HepG2 (cell line): ENCODE data around the gene ENTHD1. TPM values are rescaled to one million over a fixed set of nuclear protein-coding genes. Genes with fewer than 3 reads are reported as not detected.

Experiments used
- ATAC-seq: fragments of 200-7000 bp; cut with Tn5 transposase; 3 replicates; pipeline ENCODE4 v1.9.1; 2020; ENCODE audit warnings: mild to moderate bottlenecking, moderate library complexity
- BruUV-seq: library from RNA; stranded (reverse); fragments of 400-500 nt; replicated peaks from 2 replicates; lab custom pipeline; 2021; lab: Mats Ljungman, UMichigan
- CTCF ChIA-PET: fragments of 300-600 bp; formaldehyde crosslinking; extraction: SDS; loops from one replicate; lab custom pipeline; 2021; ENCODE audit warnings: low total read pairs, inconsistent platforms, low intra/inter-chr PET ratio; lab: Yijun Ruan, JAX
- POLR2A ChIA-PET: fragments of 350-600 bp; sonication (Branson Sonifier 250); formaldehyde crosslinking; loops from one replicate; lab custom pipeline; 2020; ENCODE audit warnings: antibody characterized with exemption, inconsistent platforms; lab: Yijun Ruan, JAX
- DNase-seq: peaks from one replicate; pipeline ENCODE4 v3.0.0-alpha.2; 2015; ENCODE audit warnings: low spot score
- FAIRE-seq: peaks from 3 replicates; lab custom pipeline; 2011; peaks lifted over from hg19 to GRCh38; lab: Jason Lieb, UNC
- H2AFZ ChIP-seq: one replicate; pipeline ENCODE4 v1.6.1; 2011; ENCODE audit warnings: low read length, inconsistent platforms
- H3K27ac ChIP-seq: fragments of 300-600 bp; 3 replicates; pipeline ENCODE4 v1.8.0; 2011; ENCODE audit warnings: mixed run types, mild to moderate bottlenecking, mixed read lengths, low read length, inconsistent platforms; ENCODE audit not compliant: insufficient read depth; ENCODE audit errors: extremely low read length
- H3K27me3 ChIP-seq, 2 experiments: fragments of 200-600 bp in 1 of 2; 2 replicates in 1 of 2; 3 replicates in 1 of 2; pipeline versions ENCODE4 v1.6.0 to v1.8.0; 2011; ENCODE audit warnings: low read length in 2 of 2, mild to moderate bottlenecking in 2 of 2, moderate library complexity in 2 of 2, inconsistent platforms in 1 of 2; ENCODE audit not compliant: insufficient read depth in 2 of 2, control insufficient read depth in 1 of 2
- H3K36me3 ChIP-seq, 2 experiments: fragments of 200-600 bp in 1 of 2; replicated peaks in 1 of 2; 2 replicates in 1 of 2; 3 replicates in 1 of 2; pipeline versions ENCODE4 v1.5.1 to v1.8.0; 2011; ENCODE audit warnings: low read length in 2 of 2, inconsistent platforms in 1 of 2; ENCODE audit not compliant: insufficient read depth in 2 of 2, control insufficient read depth in 1 of 2
- H3K4me1 ChIP-seq: 2 replicates; pipeline ENCODE4 v1.5.1; 2012; ENCODE audit warnings: low read length, inconsistent platforms; ENCODE audit not compliant: insufficient read depth
- H3K4me2 ChIP-seq: 2 replicates; pipeline ENCODE4 v1.6.0; 2011; ENCODE audit warnings: low read depth, low read length, inconsistent platforms
- H3K4me3 ChIP-seq, 3 experiments: fragments of 200-600 bp in 1 of 3; sonication (generic), shearing (Covaris generic) in 1 of 3; replicated peaks in 1 of 3; 2 replicates each; pipeline ENCODE4 v1.5.1; 2011 to 2016; ENCODE audit warnings: low read length in 3 of 3, inconsistent platforms in 2 of 3, low read depth in 2 of 3, mild to moderate bottlenecking in 2 of 3, control low read depth in 1 of 3, mixed read lengths in 1 of 3; ENCODE audit not compliant: insufficient read depth in 1 of 3
- H3K79me2 ChIP-seq: one replicate; pipeline ENCODE4 v1.6.1; 2011; ENCODE audit warnings: low read length, inconsistent platforms; ENCODE audit not compliant: insufficient read depth
- H3K9ac ChIP-seq: 2 replicates; pipeline ENCODE4 v1.6.0; 2011; ENCODE audit warnings: mild to moderate bottlenecking, low read depth, low read length, inconsistent platforms; ENCODE audit not compliant: insufficient read depth
- H3K9me3 ChIP-seq: 2 replicates; pipeline ENCODE4 v1.5.1; 2012; ENCODE audit warnings: mild to moderate bottlenecking, low read length
- H4K20me1 ChIP-seq: 2 replicates; pipeline ENCODE4 v1.6.0; 2011; ENCODE audit warnings: inconsistent platforms, mild to moderate bottlenecking, low read length, moderate library complexity; ENCODE audit not compliant: insufficient read depth
- FOXP1 ChIP-seq, 2 experiments: fragments of 450-650 bp in 1 of 2; IDR thresholded peaks; 2 replicates each; pipeline ENCODE4 v1.6.1; 2017 to 2018; ENCODE audit warnings: antibody characterized with exemption in 1 of 2
- GFI1 ChIP-seq: sonication (generic); formaldehyde crosslinking; IDR thresholded peaks from 2 replicates; pipeline ENCODE4 v1.5.0; 2020; ENCODE audit warnings: missing genetic modification reagents, mild to moderate bottlenecking, borderline replicate concordance
- HNRNPH1 ChIP-seq: fragments of 200-400 bp; formaldehyde crosslinking; optimal IDR thresholded peaks from 2 replicates; pipeline ENCODE3; 2017; ENCODE audit warnings: mild to moderate bottlenecking, low read depth, low read length
- TBP ChIP-seq: sonication (generic); formaldehyde crosslinking; IDR thresholded peaks from 2 replicates; pipeline ENCODE4 v1.5.0; 2020; ENCODE audit warnings: missing genetic modification reagents
- ZFX ChIP-seq: sonication (generic); formaldehyde crosslinking; IDR thresholded peaks from 2 replicates; pipeline ENCODE4 v1.4.0; 2020; ENCODE audit warnings: mild to moderate bottlenecking, low read depth, missing genetic modification reagents, moderate library complexity
- ZNF10 ChIP-seq: sonication (generic); formaldehyde crosslinking; IDR thresholded peaks from 2 replicates; pipeline ENCODE4 v1.4.0; 2020; ENCODE audit warnings: mild to moderate bottlenecking, low read depth, missing genetic modification reagents, borderline replicate concordance
- ZNF256 ChIP-seq: sonication (generic); formaldehyde crosslinking; conservative IDR thresholded peaks from 2 replicates; pipeline ENCODE4 v1.4.0; 2020; ENCODE audit warnings: missing genetic modification reagents
- ZNF354B ChIP-seq: sonication (generic); formaldehyde crosslinking; IDR thresholded peaks from 2 replicates; pipeline ENCODE4 v1.8.0; 2022; ENCODE audit warnings: mild to moderate bottlenecking, missing genetic modification reagents
- ZNF569 ChIP-seq: sonication (generic); formaldehyde crosslinking; IDR thresholded peaks from 2 replicates; pipeline ENCODE4 v1.5.0; 2020; ENCODE audit warnings: mild to moderate bottlenecking, missing genetic modification reagents, moderate library complexity, borderline replicate concordance
- ZNF710 ChIP-seq: sonication (generic); formaldehyde crosslinking; IDR thresholded peaks from 2 replicates; pipeline ENCODE4 v1.5.0; 2020; ENCODE audit warnings: mild to moderate bottlenecking, missing genetic modification reagents, borderline replicate concordance
- WGBS: methylation state at CpG from one replicate; pipeline ENCODE4 v1.1.6; 2017; ENCODE audit warnings: low lambda C conversion rate; 5-methylcytosine and 5-hydroxymethylcytosine counted together
- in situ Hi-C: cut with HindIII; loops from 2 replicates; pipeline ENCODE4 v1.10.0; 2017; ENCODE audit warnings: low pct_unique_long_range_greater_than_20kb; ENCODE audit not compliant: extremely low pct_ligation_motif_present
- intact Hi-C: fragments of 100-400 bp; cut with micrococcal nuclease; formaldehyde crosslinking; loops from one replicate; pipeline ENCODE4 v1.10.0; 2022; ENCODE audit not compliant: unreplicated experiment
- polyA plus RNA-seq, 8 experiments: library from polyadenylated mRNA; depleted of rRNA in 3 of 8; stranded (reverse) in 7 of 8; unstranded in 1 of 8; fragments of >200 nt; fragmentation: Illumina TruSeq in 4 of 8; extraction: Trizol in 4 of 8; gene quantifications; 2 replicates each; pipeline versions ENCODE4 v1.2.1 to v1.2.3, GENCODE V29; 2011 to 2016; ENCODE audit warnings: low read depth in 4 of 8, missing spikeins in 1 of 8, mixed read lengths in 1 of 8; ENCODE audit not compliant: insufficient read depth in 1 of 8
- total RNA-seq, 5 experiments: library from RNA; depleted of rRNA; stranded (reverse); fragments of >200 nt; fragmentation: Illumina TruSeq; extraction: Trizol; gene quantifications; 2 replicates each; pipeline ENCODE4 v1.2.3, GENCODE V29; 2016; ENCODE audit warnings: low read depth in 1 of 5
- TF ChIP-seq, protein P1 (sequence below): sonication (generic); formaldehyde crosslinking; IDR thresholded peaks from 2 replicates; pipeline ENCODE4 v1.9.0; 2022; ENCODE audit warnings: missing genetic modification reagents, mild to moderate bottlenecking, borderline replicate concordance

ENTHD1 gene
- total and polyA plus RNA-seq, 2 of the 13 experiments (the other 11 are each of a cell fraction or from before 2014, with no cell fraction given): not detected

GRCh38 chr22:39714321-39714720, 179.2 kb downstream of the ENTHD1 start (continued):
- TF ChIP-seq, protein P1, sequence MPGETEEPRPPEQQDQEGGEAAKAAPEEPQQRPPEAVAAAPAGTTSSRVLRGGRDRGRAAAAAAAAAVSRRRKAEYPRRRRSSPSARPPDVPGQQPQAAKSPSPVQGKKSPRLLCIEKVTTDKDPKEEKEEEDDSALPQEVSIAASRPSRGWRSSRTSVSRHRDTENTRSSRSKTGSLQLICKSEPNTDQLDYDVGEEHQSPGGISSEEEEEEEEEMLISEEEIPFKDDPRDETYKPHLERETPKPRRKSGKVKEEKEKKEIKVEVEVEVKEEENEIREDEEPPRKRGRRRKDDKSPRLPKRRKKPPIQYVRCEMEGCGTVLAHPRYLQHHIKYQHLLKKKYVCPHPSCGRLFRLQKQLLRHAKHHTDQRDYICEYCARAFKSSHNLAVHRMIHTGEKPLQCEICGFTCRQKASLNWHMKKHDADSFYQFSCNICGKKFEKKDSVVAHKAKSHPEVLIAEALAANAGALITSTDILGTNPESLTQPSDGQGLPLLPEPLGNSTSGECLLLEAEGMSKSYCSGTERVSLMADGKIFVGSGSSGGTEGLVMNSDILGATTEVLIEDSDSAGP: no peak
- TF ChIP-seq ZNF354B (CRISPR knock-in tag): no peak

DNA sequence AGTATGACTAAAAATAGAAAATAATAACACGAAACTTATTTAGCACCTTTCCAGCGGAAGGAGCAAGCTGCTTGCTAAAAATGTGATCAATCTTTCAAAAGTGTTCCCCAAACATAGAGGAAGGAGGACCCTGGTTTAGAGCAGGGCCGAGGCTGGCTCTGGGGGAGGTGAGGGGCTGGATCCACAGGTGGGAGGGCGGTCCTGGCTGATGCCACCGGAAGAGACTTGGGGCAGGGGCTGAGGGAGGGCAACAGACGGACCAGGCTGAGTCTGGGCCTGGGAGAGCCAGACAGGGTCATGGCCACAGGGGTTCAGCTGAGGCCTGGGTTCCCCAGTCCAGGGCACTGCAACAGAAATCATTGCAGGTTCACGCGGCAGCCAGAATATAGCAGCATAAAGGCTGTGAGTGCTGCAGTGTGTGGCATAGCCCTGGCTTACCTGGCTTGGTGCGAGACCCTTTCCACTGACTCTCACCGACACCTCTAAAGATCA, 179.7 kb downstream of the ENTHD1 start:
- ATAC-seq (no peak), FAIRE-seq (no peak)
- Histone ChIP-seq H3K79me2 (no peaks in the 10 kb centered on the region), H3K36me3 (no peaks in the 10 kb centered on the region), H4K20me1 (no peaks in the 10 kb centered on the region)
- TF ChIP-seq TBP (CRISPR knock-in tag) (no peak), ZNF10 (CRISPR knock-in tag) (no peak), GFI1 (CRISPR knock-in tag) (no peak), ZNF569 (CRISPR knock-in tag) (no peak), ZNF710 (CRISPR knock-in tag) (no peak), HNRNPH1 (no peak), ZNF256 (CRISPR knock-in tag) (no peak), FOXP1 (IDR thresholded peaks at IDR 0.05) (no peak), FOXP1 (CRISPR knock-in tag; IDR thresholded peaks at IDR 0.05) (no peak), ZFX (CRISPR knock-in tag) (no peak)
- TF ChIP-seq, all 625 proteins: peak for 0
- Histone ChIP-seq H3K9ac (no peak overlapping the region), H3K27me3 (peaks cover 2 to 67% of the 10 kb centered on the region in 2 experiments; a peak in 4 of 5 replicates), H2AFZ (no peak overlapping the region), H3K4me1 (peaks cover 8% of the 10 kb centered on the region; the same call in 1 of the 2 replicates), H3K27ac (no peak overlapping the region), H3K4me3 (no peak overlapping the region), H3K9me3 (no peaks in the 10 kb centered on the region), H3K4me2 (no peak overlapping the region)
- in situ Hi-C loops: loop anchor here (10.0 kb wide), 1 partner anchor 61 kb away; no protein-coding TSS in a partner anchor
- no TSS peak for BruUV-seq
- POLR2A ChIA-PET: no interaction called here
- DNase-seq: no peak
- WGBS: 75% methylated on average over 7 of the region's 10 CpGs
- CTCF ChIA-PET: no interaction called here
- intact Hi-C loops: no loop called here
